ENCODE results near the gene CLEC2D.
"Not testable (repeated sequence)": the region's sequence is repeated elsewhere in the genome, so short reads cannot be mapped to it uniquely, and the experiment has no call there.

CLEC2D gene

GRCh38 chr12:9700606-9700956 lies 31.1 kb downstream of the CLEC2D start:
- DNase-seq (ENCODE audit: low spot score): no peak

- DNase-seq (ENCODE audit: low spot score): no peak
These were observed 32.1 kb downstream of the CLEC2D start for GRCh38 chr12:9701380-9702154.

- DNase-seq (ENCODE audit: low spot score): no peak
These were observed 32.7 kb downstream of the CLEC2D start for GRCh38 chr12:9702255-9702654.

- not testable (repeated sequence) for DNase-seq (ENCODE audit: low spot score)
These were observed 35.0 kb downstream of the CLEC2D start for GRCh38 chr12:9704561-9704960.

GRCh38 chr12:9706086-9706685 lies 36.7 kb downstream of the CLEC2D start:
- DNase-seq (ENCODE audit: low spot score): no peak

- no peak for DNase-seq (ENCODE audit: low spot score)
These were observed 37.8 kb downstream of the CLEC2D start for GRCh38 chr12:9707356-9707755.

- peak; percentile 41 for DNase-seq (ENCODE audit: low spot score)
These were observed 38.6 kb downstream of the CLEC2D start for GRCh38 chr12:9707864-9708808.

- no peak for DNase-seq (ENCODE audit: low spot score)
These were observed 39.3 kb downstream of the CLEC2D start for GRCh38 chr12:9708853-9709252.

- no peak for DNase-seq (ENCODE audit: low spot score)
These were observed 41.3 kb downstream of the CLEC2D start for GRCh38 chr12:9710584-9711375.

- no peak for DNase-seq (ENCODE audit: low spot score)
These were observed 42.2 kb downstream of the CLEC2D start for GRCh38 chr12:9711664-9712063.

- not testable (repeated sequence) for DNase-seq (ENCODE audit: low spot score)
These were observed 43.6 kb downstream of the CLEC2D start for GRCh38 chr12:9713032-9713558.

- no peak for DNase-seq (ENCODE audit: low spot score)
These were observed 47.8 kb downstream of the CLEC2D start for GRCh38 chr12:9717070-9717925.

- no peak for DNase-seq (ENCODE audit: low spot score)
These were observed 49.5 kb downstream of the CLEC2D start for GRCh38 chr12:9718968-9719367.

- no peak for DNase-seq (ENCODE audit: low spot score)
These were observed 50.3 kb downstream of the CLEC2D start for GRCh38 chr12:9719790-9720189.

- no peak for DNase-seq (ENCODE audit: low spot score)
These were observed 52.0 kb downstream of the CLEC2D start for GRCh38 chr12:9721394-9722092.

- DNase-seq (ENCODE audit: low spot score): no peak
These were observed 54.5 kb downstream of the CLEC2D start for GRCh38 chr12:9724023-9724422.

- DNase-seq (ENCODE audit: low spot score): no peak
These were observed 55.8 kb downstream of the CLEC2D start for GRCh38 chr12:9725213-9725870.

GRCh38 chr12:9727813-9728212 lies 58.3 kb downstream of the CLEC2D start:
- no peak for DNase-seq (ENCODE audit: low spot score)

- no peak for DNase-seq (ENCODE audit: low spot score)
These were observed 59.6 kb downstream of the CLEC2D start for GRCh38 chr12:9729082-9729481.

All from AG08396 (cell line).